ENCODE data around the gene KIF2C.
"Not testable (repeated sequence)": the region's sequence is repeated elsewhere in the genome, so short reads cannot be mapped to it uniquely, and the experiment has no call there.

The KIF2C gene

GRCh38 chr1:44812822-44813543 lies 73.3 kb downstream of the KIF2C start:
- no peak for DNase-seq (ENCODE audit: low read depth)

GRCh38 chr1:44815926-44816325 lies 76.3 kb downstream of the KIF2C start:
- not testable (repeated sequence) for DNase-seq (ENCODE audit: low read depth)

- DNase-seq (ENCODE audit: low read depth): no peak
Observed at GRCh38 chr1:44817307-44817706, 77.7 kb downstream of the KIF2C start.
